ENCODE measurements around the gene VWDE. TPM values are rescaled to one million over a fixed set of nuclear protein-coding genes. Genes with fewer than 3 reads are reported as not detected.

Gene VWDE
- total and polyA plus RNA-seq, 2 of the 13 experiments (the other 11 are each of a cell fraction or from before 2014, with no cell fraction given): 0.12 to 0.27 TPM

GRCh38 chr7:12303062-12303461 is 100.6 kb downstream of the VWDE start:
- Histone ChIP-seq H3K9me3 (ENCODE audit: low read length) (peaks cover 30% of the 10 kb centered on the region; the same call in 1 of the 2 replicates), H2AFZ (ENCODE audit: low read length) (no peak overlapping the region), H4K20me1 (ENCODE audit: insufficient read depth, low read length) (no peaks in the 10 kb centered on the region), H3K4me3 (replicated peaks in 1 of 3; ENCODE audit: insufficient read depth in 1 of 3, low read depth in 2 of 3, low read length in 3 of 3) (no peak overlapping the region), H3K4me2 (ENCODE audit: low read depth, low read length) (no peak overlapping the region), H3K36me3 (replicated peaks in 1 of 2; ENCODE audit: control insufficient read depth in 1 of 2, insufficient read depth in 2 of 2, low read length in 2 of 2) (no peaks in the 10 kb centered on the region), H3K4me1 (ENCODE audit: insufficient read depth, low read length) (no peaks in the 10 kb centered on the region), H3K27ac (ENCODE audit: extremely low read length, insufficient read depth, low read length) (no peak overlapping the region), H3K79me2 (ENCODE audit: insufficient read depth, low read length) (no peaks in the 10 kb centered on the region), H3K9ac (ENCODE audit: insufficient read depth, low read depth, low read length) (no peak overlapping the region), H3K27me3 (ENCODE audit: control insufficient read depth in 1 of 2, insufficient read depth in 2 of 2, low read length in 2 of 2) (no peaks in the 10 kb centered on the region)
- in situ Hi-C loops (cut with HindIII; ENCODE audit: extremely low pct_ligation_motif_present, low pct_unique_long_range_greater_than_20kb): no loop called here
- intact Hi-C loops (cut with micrococcal nuclease; ENCODE audit: unreplicated experiment): no loop called here
- TF ChIP-seq ARID3A (IDR thresholded peaks at IDR 0.05; ENCODE audit: low read depth, low read length): no peak
- TF ChIP-seq ZKSCAN8 (CRISPR knock-in tag; IDR thresholded peaks at IDR 0.05; ENCODE audit: borderline replicate concordance): no peak
- no peak for TF ChIP-seq FOXM1 (CRISPR knock-in tag; IDR thresholded peaks at IDR 0.05)
- TF ChIP-seq ZNF740 (CRISPR knock-in tag; IDR thresholded peaks at IDR 0.05): no peak
- no peak for TF ChIP-seq MIER2 (CRISPR knock-in tag; IDR thresholded peaks at IDR 0.05)
- TF ChIP-seq CAMTA2 (CRISPR knock-in tag; IDR thresholded peaks at IDR 0.05; ENCODE audit: borderline replicate concordance): no peak
- TF ChIP-seq GPN1 (CRISPR knock-in tag; IDR thresholded peaks at IDR 0.05; ENCODE audit: borderline replicate concordance): no peak
- no peak for TF ChIP-seq ZNF891 (CRISPR knock-in tag; IDR thresholded peaks at IDR 0.05)
- TF ChIP-seq WIZ (CRISPR knock-in tag; IDR thresholded peaks at IDR 0.05): no peak
- no peak for TF ChIP-seq BHLHE40 (IDR thresholded peaks at IDR 0.05; ENCODE audit: low read length)
- TF ChIP-seq ZNF883 (CRISPR knock-in tag; IDR thresholded peaks at IDR 0.05; ENCODE audit: not compliant biosample characterization): no peak
- FAIRE-seq (no peak), DNase-seq (ENCODE audit: low spot score) (no peak), ATAC-seq (no peak)
- CTCF ChIA-PET (ENCODE audit: low intra/inter-chr PET ratio, low total read pairs): no interaction called here
- POLR2A ChIA-PET: no interaction called here
- 3% methylated on average over 2 of the region's 2 CpGs for WGBS (ENCODE audit: low lambda C conversion rate)
- no TSS peak for BruUV-seq (replicated peaks)

Data from HepG2 (cell line).